Activated CD4-positive, alpha-beta memory T cell treated with anti-CD3 and anti-CD28 coated beads for 36 hours (primary cell): ENCODE measurements around the gene EOGT. TPM values are rescaled to one million over a fixed set of nuclear protein-coding genes. Genes with fewer than 3 reads are reported as not detected.

Experiments used
- CTCF ChIA-PET: fragments of 350-600 bp; sonication (Branson Sonifier 250); formaldehyde crosslinking; loops from one replicate; lab custom pipeline; 2021; ENCODE audit warnings: antibody characterized with exemption, inconsistent platforms; lab: Charles Lee
- POLR2A ChIA-PET: fragments of 350-600 bp; sonication (Branson Sonifier 250); formaldehyde crosslinking; loops from one replicate; lab custom pipeline; 2021; ENCODE audit warnings: antibody characterized with exemption; lab: Charles Lee
- DNase-seq: peaks from one replicate; pipeline ENCODE4 v3.0.0-alpha.2; 2020
- H3K27ac Mint-ChIP-seq: one replicate; pipeline ENCODE4 v1.8.0; 2021; ENCODE audit warnings: mixed read lengths
- H3K27me3 Mint-ChIP-seq: one replicate; pipeline ENCODE4 v1.8.0; 2021; ENCODE audit warnings: mixed read lengths
- H3K36me3 Mint-ChIP-seq: one replicate; pipeline ENCODE4 v1.8.0; 2021; ENCODE audit warnings: mixed read lengths
- H3K4me1 Mint-ChIP-seq: one replicate; pipeline ENCODE4 v1.8.0; 2021; ENCODE audit warnings: low read depth, mixed read lengths
- H3K4me3 Mint-ChIP-seq: one replicate; pipeline ENCODE4 v1.8.0; 2021; ENCODE audit warnings: mild to moderate bottlenecking, mixed read lengths
- H3K9me3 Mint-ChIP-seq: one replicate; pipeline ENCODE4 v1.8.0; 2021; ENCODE audit warnings: mixed read lengths
- intact Hi-C: fragments of 100-400 bp; cut with micrococcal nuclease; formaldehyde crosslinking; loops from one replicate; pipeline ENCODE4 v1.15.1; 2023
- total RNA-seq, 2 experiments: library from RNA; stranded (reverse); gene quantifications; one replicate each; pipeline ENCODE4 v1.2.3, GENCODE V29; 2021

The EOGT gene
- total RNA-seq, 2 experiments from 2014 or later = 9.3 to 12.0 TPM

GRCh38 chr3:69009559-69010410 is 3.7 kb downstream of the EOGT start:
- CTCF ChIA-PET = no interaction called here
- intact Hi-C loops = no loop called here
- Mint-ChIP-seq H3K36me3 (peaks cover 17% of the 10 kb centered on the region), H3K27ac (no peak overlapping the region), H3K4me1 (peaks cover 25% of the 10 kb centered on the region), H3K4me3 (no peak overlapping the region), H3K9me3 (no peaks in the 10 kb centered on the region), H3K27me3 (no peaks in the 10 kb centered on the region)
- no peak for DNase-seq
- POLR2A ChIA-PET = interaction anchor here (0.8 kb wide), 1 partner anchor 15 kb away, joined by 3 read pairs; no protein-coding TSS in a partner anchor

- Mint-ChIP-seq H3K27me3 (no peaks in the 10 kb centered on the region), H3K36me3 (peaks cover 23% of the 10 kb centered on the region), H3K4me1 (peaks cover 18% of the 10 kb centered on the region), H3K27ac (no peak overlapping the region), H3K9me3 (no peaks in the 10 kb centered on the region), H3K4me3 (no peak overlapping the region)
- no peak for DNase-seq
- intact Hi-C loops = no loop called here
- POLR2A ChIA-PET = no interaction called here
- CTCF ChIA-PET = no interaction called here
These were observed 4.5 kb downstream of the EOGT start for GRCh38 chr3:69008980-69009379.

- ChIA-PET CTCF (interaction anchor here (1.5 kb wide), 1 partner anchor 300 kb away, joined by 4 read pairs; no protein-coding TSS in a partner anchor), POLR2A (interaction anchor here (0.6 kb wide), 2 partner anchors 30 to 116 kb away, joined by 3 read pairs; no protein-coding TSS in a partner anchor)
- peaks cover 6% of the 10 kb centered on the region for H3K4me1 Mint-ChIP-seq
- intact Hi-C loops = no loop called here
- no peak overlapping the region for H3K27ac Mint-ChIP-seq
- H3K4me3 Mint-ChIP-seq = no peak overlapping the region
- peaks cover 32% of the 10 kb centered on the region for H3K36me3 Mint-ChIP-seq
- H3K9me3 Mint-ChIP-seq = no peaks in the 10 kb centered on the region
- no peaks in the 10 kb centered on the region for H3K27me3 Mint-ChIP-seq
- DNase-seq = no peak
These were observed 7.5 kb downstream of the EOGT start for GRCh38 chr3:69005791-69006482.

- no peak overlapping the region for H3K4me3 Mint-ChIP-seq
- intact Hi-C loops = no loop called here
- no peaks in the 10 kb centered on the region for H3K9me3 Mint-ChIP-seq
- DNase-seq = no peak
- H3K27me3 Mint-ChIP-seq = no peaks in the 10 kb centered on the region
- no peak overlapping the region for H3K27ac Mint-ChIP-seq
- peaks cover 1% of the 10 kb centered on the region for H3K4me1 Mint-ChIP-seq
- H3K36me3 Mint-ChIP-seq = peaks cover 32% of the 10 kb centered on the region
- ChIA-PET CTCF (no interaction called here), POLR2A (interaction anchor here (0.6 kb wide), 2 partner anchors 31 to 116 kb away, joined by 3 read pairs; no protein-coding TSS in a partner anchor)
These were observed 8.3 kb downstream of the EOGT start for GRCh38 chr3:69005071-69005790.

GRCh38 chr3:69004138-69004537 is 9.3 kb downstream of the EOGT start:
- no peaks in the 10 kb centered on the region for H3K9me3 Mint-ChIP-seq
- intact Hi-C loops = no loop called here
- CTCF ChIA-PET = no interaction called here
- no peaks in the 10 kb centered on the region for H3K27me3 Mint-ChIP-seq
- H3K27ac Mint-ChIP-seq = no peak overlapping the region
- peaks cover 30% of the 10 kb centered on the region for H3K36me3 Mint-ChIP-seq
- H3K4me3 Mint-ChIP-seq = no peak overlapping the region
- DNase-seq = no peak
- peaks cover 4% of the 10 kb centered on the region for H3K4me1 Mint-ChIP-seq
- POLR2A ChIA-PET = no interaction called here

- intact Hi-C loops = loop anchor here (5.0 to 10.0 kb wide), 3 partner anchors 203 to 2002 kb away; partner anchors contain the start of gene KBTBD8
- Mint-ChIP-seq H3K9me3 (no peaks in the 10 kb centered on the region), H3K4me1 (peaks cover 21% of the 10 kb centered on the region), H3K4me3 (no peak overlapping the region), H3K27ac (no peak overlapping the region), H3K27me3 (no peaks in the 10 kb centered on the region), H3K36me3 (peaks cover 31% of the 10 kb centered on the region)
- DNase-seq = no peak
- ChIA-PET CTCF (interaction anchor here (1.6 kb wide), 1 partner anchor 11 kb away, joined by 5 read pairs; no protein-coding TSS in a partner anchor), POLR2A (interaction anchor here (0.6 kb wide), 1 partner anchor 31 kb away, joined by 3 read pairs; no protein-coding TSS in a partner anchor)
These were observed 13.9 kb downstream of the EOGT start for GRCh38 chr3:68999605-69000004.

GRCh38 chr3:68999158-68999557 is 14.3 kb downstream of the EOGT start:
- CTCF ChIA-PET = interaction anchor here (1.3 to 1.6 kb wide), 2 partner anchors 12 to 15 kb away, joined by 3 to 5 read pairs; partner anchors contain the start of gene EOGT
- Mint-ChIP-seq H3K4me1 (peaks cover 21% of the 10 kb centered on the region), H3K4me3 (no peak overlapping the region), H3K27me3 (no peaks in the 10 kb centered on the region), H3K36me3 (peaks cover 28% of the 10 kb centered on the region), H3K9me3 (no peaks in the 10 kb centered on the region), H3K27ac (no peak overlapping the region)
- no peak for DNase-seq
- POLR2A ChIA-PET = no interaction called here
- intact Hi-C loops = loop anchor here (5.0 to 10.0 kb wide), 3 partner anchors 203 to 2002 kb away; partner anchors contain the start of gene KBTBD8

- H3K4me1 Mint-ChIP-seq = peaks cover 21% of the 10 kb centered on the region
- H3K9me3 Mint-ChIP-seq = no peaks in the 10 kb centered on the region
- CTCF ChIA-PET = interaction anchor here (1.3 kb wide), 1 partner anchor 16 kb away, joined by 3 read pairs; the partner anchor contains the start of gene EOGT
These were observed 15.6 kb downstream of the EOGT start for GRCh38 chr3:68997887-68998286.

GRCh38 chr3:68996356-68996995 is 17.0 kb downstream of the EOGT start:
- H3K4me1 Mint-ChIP-seq = peaks cover 21% of the 10 kb centered on the region
- no peaks in the 10 kb centered on the region for H3K27me3 Mint-ChIP-seq
- peak overlapping the region; percentile 56 for H3K27ac Mint-ChIP-seq
- ChIA-PET CTCF (interaction anchor here (0.6 to 1.1 kb wide), 3 partner anchors 17 to 101 kb away, joined by 3 to 7 read pairs (median 5); partner anchors contain the start of gene EOGT), POLR2A (interaction anchor here (1.7 kb wide), 1 partner anchor 9 kb away, joined by 4 read pairs; no protein-coding TSS in a partner anchor)
- peaks cover 38% of the 10 kb centered on the region for H3K36me3 Mint-ChIP-seq
- H3K9me3 Mint-ChIP-seq = no peaks in the 10 kb centered on the region
- no peak overlapping the region for H3K4me3 Mint-ChIP-seq
- intact Hi-C loops = loop anchor here (2.0 to 10.0 kb wide), 4 partner anchors 86 to 1999 kb away; partner anchors contain the start of gene KBTBD8
- DNase-seq = peak; percentile 50

More at GRCh38 chr3:68997887-68998286, 15.6 kb downstream of the EOGT start:
- Mint-ChIP-seq H3K27ac (peak overlapping the region; percentile 70), H3K27me3 (no peaks in the 10 kb centered on the region), H3K36me3 (peaks cover 31% of the 10 kb centered on the region), H3K4me3 (no peak overlapping the region)
- POLR2A ChIA-PET = interaction anchor here (1.7 kb wide), 1 partner anchor 10 kb away, joined by 4 read pairs; no protein-coding TSS in a partner anchor
- intact Hi-C loops = loop anchor here (1.0 to 10.0 kb wide), 6 partner anchors 11 to 2001 kb away; partner anchors contain the start of genes EOGT and KBTBD8
- peak; percentile 17 for DNase-seq

- H3K27me3 Mint-ChIP-seq = no peaks in the 10 kb centered on the region
- no peaks in the 10 kb centered on the region for H3K9me3 Mint-ChIP-seq
- DNase-seq = no peak
- H3K4me1 Mint-ChIP-seq = peaks cover 15% of the 10 kb centered on the region
- H3K36me3 Mint-ChIP-seq = peaks cover 56% of the 10 kb centered on the region
- H3K27ac Mint-ChIP-seq = no peak overlapping the region
- ChIA-PET CTCF (no interaction called here), POLR2A (no interaction called here)
- intact Hi-C loops = no loop called here
- no peak overlapping the region for H3K4me3 Mint-ChIP-seq
These were observed 24.7 kb downstream of the EOGT start for GRCh38 chr3:68988740-68989139.
